DMS53 (cell line): ENCODE measurements around the gene APOBEC3B.
"Not testable (repeated sequence)": the region's sequence is repeated elsewhere in the genome, so short reads cannot be mapped to it uniquely, and the experiment has no call there.

Source experiments
- DNase-seq: peaks from one replicate; lab custom pipeline; 2025; lab: John Stamatoyannopoulos, UW

Gene APOBEC3B

GRCh38 chr22:38951734-38952133, 30.4 kb upstream of the APOBEC3B start:
- DNase-seq = no peak

- no peak for DNase-seq
These were observed 29.7 kb upstream of the APOBEC3B start for GRCh38 chr22:38952281-38952993.

GRCh38 chr22:38953091-38953490, 29.1 kb upstream of the APOBEC3B start:
- no peak for DNase-seq

GRCh38 chr22:38953577-38954413, 28.4 kb upstream of the APOBEC3B start:
- DNase-seq = no peak

GRCh38 chr22:38954414-38955043, 27.6 kb upstream of the APOBEC3B start:
- DNase-seq = no peak

GRCh38 chr22:38955250-38955905, 26.8 kb upstream of the APOBEC3B start:
- no peak for DNase-seq

GRCh38 chr22:38955926-38956325, 26.2 kb upstream of the APOBEC3B start:
- no peak for DNase-seq

GRCh38 chr22:38956551-38956950, 25.6 kb upstream of the APOBEC3B start:
- DNase-seq = no peak

- DNase-seq = no peak
These were observed 24.9 kb upstream of the APOBEC3B start, which contains the start of gene APOBEC3A for GRCh38 chr22:38957046-38957770. APOBEC3A (plus strand) TSS chr22:38957609; CDS start chr22:38957692, 83 bp downstream.

- no peak for DNase-seq
These were observed 24.1 kb upstream of the APOBEC3B start for GRCh38 chr22:38957808-38958650.

- DNase-seq = not testable (repeated sequence)
These were observed 23.6 kb upstream of the APOBEC3B start for GRCh38 chr22:38958651-38958943.

GRCh38 chr22:38959590-38959989, 22.6 kb upstream of the APOBEC3B start:
- no peak for DNase-seq

- DNase-seq = not testable (repeated sequence)
These were observed 21.5 kb upstream of the APOBEC3B start for GRCh38 chr22:38960673-38961072.

GRCh38 chr22:38963291-38963738, 18.8 kb upstream of the APOBEC3B start:
- peak; percentile 63 for DNase-seq

- no peak for DNase-seq
These were observed 18.3 kb upstream of the APOBEC3B start for GRCh38 chr22:38963872-38964271.

- DNase-seq = no peak
These were observed 17.8 kb upstream of the APOBEC3B start for GRCh38 chr22:38964306-38964705.

GRCh38 chr22:38964989-38965388, 17.2 kb upstream of the APOBEC3B start:
- DNase-seq = no peak

GRCh38 chr22:38965614-38966379, 16.4 kb upstream of the APOBEC3B start:
- no peak for DNase-seq

GRCh38 chr22:38966380-38966702, 15.8 kb upstream of the APOBEC3B start:
- DNase-seq = no peak

GRCh38 chr22:38966942-38967341, 15.2 kb upstream of the APOBEC3B start:
- no peak for DNase-seq
